Cardiac muscle cell (in vitro differentiated cells and primary cell): ENCODE data around the gene IBA57. TPM values are rescaled to one million over a fixed set of nuclear protein-coding genes. Genes with fewer than 3 reads are reported as not detected.

Source experiments
- DNase-seq, 2 donors: peaks; one replicate each; pipeline versions ENCODE4 v3.0.0 to v3.0.0-alpha.2; 2010 to 2017; ENCODE audit warnings: low read depth in 1 of 2, low spot score in 1 of 2
- H3K27ac ChIP-seq: fragments of 200-600 bp; sonication (generic); 2 replicates; pipeline ENCODE4 v1.5.1; 2016
- H3K27me3 ChIP-seq: fragments of 200-600 bp; sonication (generic); 2 replicates; pipeline ENCODE4 v1.6.0; 2016; ENCODE audit warnings: control low read depth
- H3K36me3 ChIP-seq: fragments of 200-600 bp; sonication (generic); 2 replicates; pipeline ENCODE4 v1.5.1; 2016; ENCODE audit warnings: control low read depth
- H3K4me1 ChIP-seq: fragments of 200-600 bp; sonication (generic); 2 replicates; pipeline ENCODE4 v1.8.1; 2017; ENCODE audit warnings: low read depth, mild to moderate bottlenecking, mixed run types
- H3K4me3 ChIP-seq: fragments of 200-600 bp; sonication (generic); 2 replicates; pipeline ENCODE4 v1.5.1; 2016; ENCODE audit warnings: mild to moderate bottlenecking
- H3K9me3 ChIP-seq: fragments of 200-600 bp; sonication (generic); 2 replicates; pipeline ENCODE4 v1.5.1; 2017; ENCODE audit warnings: low read depth, mild to moderate bottlenecking, control low read depth
- polyA plus RNA-seq: library from polyadenylated mRNA; unstranded; fragments of >200 nt; fragmentation: Nextera tagmentation; extraction: Ambion mirVana; gene quantifications from 2 replicates; pipeline ENCODE4 v1.2.1, GENCODE V29; 2016
- total RNA-seq: library from RNA; depleted of rRNA; stranded (reverse); fragments of >200 nt; gene quantifications from 2 replicates; pipeline ENCODE4 v1.2.3, GENCODE V29; 2016
- TF ChIP-seq, protein P1 (sequence below): IDR thresholded peaks from 2 replicates; pipeline ENCODE4 v1.5.1; 2012; ENCODE audit warnings: low read depth, mild to moderate bottlenecking, low read length

The IBA57 gene
- total and polyA plus RNA-seq, 2 experiments from 2014 or later: 5.1 to 6.4 TPM

DNA sequence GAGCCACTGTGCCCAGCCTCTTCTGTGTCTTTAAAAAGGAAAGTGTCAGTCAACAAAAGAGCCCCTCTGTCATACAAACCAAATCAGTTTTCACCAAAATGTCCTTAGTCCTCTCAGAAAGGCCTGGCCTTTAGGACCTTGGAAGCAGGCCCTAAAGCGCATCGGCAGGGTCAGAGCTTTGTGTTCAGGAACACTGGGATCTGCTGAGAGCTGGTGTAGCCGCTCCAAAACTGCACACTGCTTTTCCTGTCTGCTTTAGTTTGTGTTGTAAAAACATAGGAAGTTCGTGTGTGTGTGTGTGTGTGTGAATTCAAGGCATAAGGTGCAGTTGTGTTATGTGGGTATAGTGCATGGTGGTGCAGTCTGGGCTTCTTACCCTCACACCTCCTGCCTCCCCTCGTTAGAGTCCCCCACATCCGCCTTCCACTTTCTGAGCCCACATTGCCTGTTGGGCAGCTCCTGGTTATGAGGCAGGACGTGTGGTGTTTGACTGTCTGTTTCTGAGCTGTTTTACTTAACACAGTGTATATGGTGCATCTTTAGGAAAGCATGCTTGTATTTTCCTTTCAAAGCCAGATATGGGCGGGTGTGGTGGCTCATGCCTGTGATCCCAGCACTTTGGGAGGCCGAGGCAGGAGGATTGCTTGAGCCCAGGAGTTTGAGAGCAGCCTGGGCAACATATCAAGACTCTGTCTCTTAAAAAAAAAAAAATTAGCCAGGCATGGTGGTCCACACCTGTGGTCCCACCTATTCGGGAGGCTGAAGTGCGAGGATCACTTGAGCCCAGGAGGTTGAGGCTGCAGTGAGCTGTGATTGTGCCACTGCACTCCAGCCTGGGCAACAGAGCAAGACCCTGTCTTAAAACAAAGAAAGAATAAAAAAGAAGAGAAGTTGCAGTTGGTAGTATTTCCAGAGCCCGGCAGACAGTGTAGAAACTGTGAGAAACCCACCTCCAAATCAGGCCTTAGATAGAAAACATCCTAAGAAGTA is 12.4 kb downstream of the IBA57 start:
- no peaks in the 10 kb centered on the region for H3K9me3 ChIP-seq
- H3K4me3 ChIP-seq: no peak overlapping the region
- no peaks in the 10 kb centered on the region for H3K4me1 ChIP-seq
- DNase-seq: no peak
- H3K27ac ChIP-seq: no peak overlapping the region
- H3K36me3 ChIP-seq: no peaks in the 10 kb centered on the region
- TF ChIP-seq, protein P1, sequence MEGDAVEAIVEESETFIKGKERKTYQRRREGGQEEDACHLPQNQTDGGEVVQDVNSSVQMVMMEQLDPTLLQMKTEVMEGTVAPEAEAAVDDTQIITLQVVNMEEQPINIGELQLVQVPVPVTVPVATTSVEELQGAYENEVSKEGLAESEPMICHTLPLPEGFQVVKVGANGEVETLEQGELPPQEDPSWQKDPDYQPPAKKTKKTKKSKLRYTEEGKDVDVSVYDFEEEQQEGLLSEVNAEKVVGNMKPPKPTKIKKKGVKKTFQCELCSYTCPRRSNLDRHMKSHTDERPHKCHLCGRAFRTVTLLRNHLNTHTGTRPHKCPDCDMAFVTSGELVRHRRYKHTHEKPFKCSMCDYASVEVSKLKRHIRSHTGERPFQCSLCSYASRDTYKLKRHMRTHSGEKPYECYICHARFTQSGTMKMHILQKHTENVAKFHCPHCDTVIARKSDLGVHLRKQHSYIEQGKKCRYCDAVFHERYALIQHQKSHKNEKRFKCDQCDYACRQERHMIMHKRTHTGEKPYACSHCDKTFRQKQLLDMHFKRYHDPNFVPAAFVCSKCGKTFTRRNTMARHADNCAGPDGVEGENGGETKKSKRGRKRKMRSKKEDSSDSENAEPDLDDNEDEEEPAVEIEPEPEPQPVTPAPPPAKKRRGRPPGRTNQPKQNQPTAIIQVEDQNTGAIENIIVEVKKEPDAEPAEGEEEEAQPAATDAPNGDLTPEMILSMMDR: no peak
- no peaks in the 10 kb centered on the region for H3K27me3 ChIP-seq

DNA sequence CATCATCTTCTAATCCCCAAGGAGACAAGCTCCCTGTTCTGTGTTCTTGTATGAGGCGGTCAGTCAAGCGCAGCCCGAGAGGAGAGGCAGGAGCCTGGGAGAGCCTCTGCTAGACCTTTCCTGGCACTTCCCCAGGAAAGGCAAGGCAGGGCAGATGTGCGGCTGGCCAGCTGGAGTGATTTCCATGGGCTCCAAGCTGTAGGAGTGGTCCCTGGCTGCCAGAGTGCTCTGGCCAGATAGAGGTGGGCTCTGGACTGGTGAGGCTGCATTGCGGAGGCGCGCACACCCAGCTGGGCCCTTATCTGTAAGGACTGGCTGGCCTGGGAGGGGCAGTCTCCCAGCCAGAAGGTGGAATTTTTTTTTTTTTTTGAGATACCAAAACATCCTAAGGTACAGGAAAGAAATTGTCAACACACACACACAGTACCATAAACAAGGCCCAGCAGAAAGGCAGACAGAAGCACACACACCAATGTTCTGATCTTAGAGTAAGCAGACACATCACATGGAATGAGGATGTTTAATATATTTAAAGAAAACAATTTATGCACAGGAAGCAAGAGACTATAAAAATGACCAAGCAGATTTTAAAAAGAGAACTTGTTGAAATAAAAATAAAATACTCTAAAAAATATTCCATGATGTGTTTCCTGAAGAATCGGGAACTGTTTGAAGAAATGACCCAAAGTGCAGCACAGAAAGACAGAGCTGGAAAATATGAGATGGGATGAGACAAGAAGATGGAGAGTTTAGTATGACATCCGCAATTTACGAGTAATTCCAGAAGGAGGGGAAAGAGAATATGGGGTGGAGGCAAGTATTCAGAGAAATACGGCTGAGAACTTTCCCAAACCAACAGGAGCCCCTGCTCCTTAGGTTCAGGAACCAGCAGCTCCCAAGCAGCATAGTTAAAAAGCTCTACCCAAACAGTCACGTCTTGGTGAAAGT is 13.4 kb downstream of the IBA57 start:
- H3K27ac ChIP-seq: no peak overlapping the region
- no peak for DNase-seq
- TF ChIP-seq, protein P1: no peak
- H3K36me3 ChIP-seq: no peaks in the 10 kb centered on the region
- H3K4me3 ChIP-seq: no peak overlapping the region
- H3K9me3 ChIP-seq: no peaks in the 10 kb centered on the region
- H3K27me3 ChIP-seq: no peaks in the 10 kb centered on the region
- H3K4me1 ChIP-seq: no peaks in the 10 kb centered on the region

DNA sequence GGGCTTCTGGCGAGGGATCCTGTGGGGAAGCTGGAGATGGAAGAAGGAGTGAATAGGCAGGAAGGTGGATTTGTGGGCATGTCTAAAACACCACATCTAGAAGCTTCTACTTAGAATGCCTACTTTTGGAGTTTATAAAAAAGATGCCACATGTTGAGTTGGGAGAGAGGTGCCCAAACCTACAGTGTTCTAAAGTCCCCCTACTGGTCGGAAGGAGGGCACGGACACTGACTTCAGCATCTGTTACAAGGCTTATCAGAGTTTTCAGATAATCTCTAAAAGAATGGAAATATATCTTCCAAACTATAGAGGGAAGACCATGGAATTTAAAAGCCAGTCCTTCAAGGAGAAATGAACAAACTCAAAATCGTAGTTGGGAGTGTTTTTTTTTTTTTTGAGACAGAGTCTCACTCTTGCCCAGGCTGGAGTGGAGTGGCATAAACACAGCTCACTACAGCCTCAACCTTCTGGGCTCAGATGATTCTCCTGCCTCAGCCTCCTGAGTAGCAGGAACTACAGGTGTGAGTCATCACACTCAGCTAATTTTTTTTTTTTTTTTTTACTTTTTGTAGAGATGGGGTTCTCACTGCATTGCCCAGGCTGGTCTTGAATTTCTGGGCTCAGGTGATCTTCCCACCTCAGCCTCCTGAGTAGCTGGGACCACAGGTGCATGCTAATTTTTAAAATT is 14.8 kb downstream of the IBA57 start:
- Histone ChIP-seq H3K27ac (no peak overlapping the region), H3K9me3 (no peaks in the 10 kb centered on the region), H3K4me1 (no peaks in the 10 kb centered on the region), H3K36me3 (no peaks in the 10 kb centered on the region), H3K27me3 (no peaks in the 10 kb centered on the region), H3K4me3 (no peak overlapping the region)
- DNase-seq: peak in 1 of 2 donors; percentile 12
- TF ChIP-seq, protein P1: peak; percentile 29

DNA sequence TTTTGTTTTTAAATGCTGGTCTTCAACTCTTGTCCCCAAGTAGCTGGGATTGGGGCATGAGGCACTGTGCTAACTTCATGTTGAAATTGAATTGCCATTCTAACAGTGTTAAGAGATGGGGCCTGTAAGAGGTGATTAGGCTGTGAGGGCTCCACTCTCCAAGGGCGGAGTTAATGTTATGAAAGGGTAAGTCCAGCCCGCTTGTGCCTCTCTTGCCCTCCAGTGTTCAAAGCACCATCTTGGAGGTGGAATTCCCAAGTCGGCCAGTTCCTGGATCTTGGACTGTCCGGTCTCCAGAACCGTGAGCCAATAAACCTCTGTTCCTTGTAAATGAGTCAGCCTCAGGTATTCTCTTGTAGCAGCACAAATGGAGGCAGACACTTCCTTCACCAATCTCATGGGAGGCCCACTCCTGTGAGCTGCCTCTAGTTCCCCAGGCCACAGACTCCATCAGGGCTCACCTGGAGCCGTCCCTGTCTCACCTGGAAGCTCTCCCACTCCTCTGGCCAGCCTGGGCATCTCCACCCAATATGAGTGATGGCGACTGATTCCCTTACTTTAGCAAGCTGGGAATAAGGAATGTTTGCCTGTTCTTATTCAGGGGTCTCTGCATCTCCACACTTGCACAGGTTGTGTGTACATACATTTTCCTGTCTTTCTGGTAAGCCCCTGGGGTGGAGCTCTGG is 15.5 kb downstream of the IBA57 start:
- H3K27me3 ChIP-seq: no peaks in the 10 kb centered on the region
- TF ChIP-seq, protein P1: no peak
- H3K4me3 ChIP-seq: no peak overlapping the region
- no peaks in the 10 kb centered on the region for H3K36me3 ChIP-seq
- DNase-seq: no peak
- H3K27ac ChIP-seq: no peak overlapping the region
- no peaks in the 10 kb centered on the region for H3K9me3 ChIP-seq
- no peaks in the 10 kb centered on the region for H3K4me1 ChIP-seq
